ENCODE results near the gene WDR12. TPM values are rescaled to one million over a fixed set of nuclear protein-coding genes. Genes with fewer than 3 reads are reported as not detected.

WDR12 gene
- polyA plus RNA-seq, 1 of the 3 experiments (the other 2 are of a cell fraction): 21.2 TPM

- Histone ChIP-seq H3K4me3 (ENCODE audit: low read depth in 2 of 2, low read length in 1 of 2) (no peak overlapping the region), H4K20me1 (ENCODE audit: insufficient read depth) (no peaks in the 10 kb centered on the region), H3K9ac (no peak overlapping the region), H2AFZ (ENCODE audit: low read depth) (no peak overlapping the region), H3K27ac (ENCODE audit: low read depth in 2 of 2, low read length in 1 of 2) (no peak overlapping the region), H3F3A (replicated peaks; ENCODE audit: insufficient read depth) (no peaks in the 10 kb centered on the region), H3K36me3 (replicated peaks in 1 of 2; ENCODE audit: control insufficient read depth in 1 of 2, insufficient read depth in 2 of 2, low read length in 1 of 2) (peaks cover 0 to 10% of the 10 kb centered on the region in 2 experiments), H3K27me3 (ENCODE audit: insufficient read depth) (no peaks in the 10 kb centered on the region), H3K9me2 (no peaks in the 10 kb centered on the region), H3K4me2 (no peak overlapping the region), H3K79me2 (ENCODE audit: insufficient read depth) (no peaks in the 10 kb centered on the region), H3K4me1 (ENCODE audit: control insufficient read depth in 1 of 2, insufficient read depth in 2 of 2, low read depth in 1 of 2, low read length in 1 of 2) (no peaks in the 10 kb centered on the region; a peak in 1 of 4 replicates), H3K9me3 (no peaks in the 10 kb centered on the region)
- ChIA-PET POLR2A (no interaction called here), CTCF (interaction anchor here (0.9 to 1.5 kb wide), 3 partner anchors 10 to 346 kb away, joined by 3 to 5 read pairs (median 3); no protein-coding TSS in a partner anchor)
- no peak for TF ChIP-seq MEF2A (IDR thresholded peaks at IDR 0.05; ENCODE audit: borderline replicate concordance, low read depth)
- DNase-seq: no peak
- WGBS (ENCODE audit: low lambda C conversion rate): 86% methylated on average over 2 of the region's 2 CpGs
These were observed 22.5 kb upstream of the WDR12 start for GRCh38 chr2:202933958-202934357.

DNA sequence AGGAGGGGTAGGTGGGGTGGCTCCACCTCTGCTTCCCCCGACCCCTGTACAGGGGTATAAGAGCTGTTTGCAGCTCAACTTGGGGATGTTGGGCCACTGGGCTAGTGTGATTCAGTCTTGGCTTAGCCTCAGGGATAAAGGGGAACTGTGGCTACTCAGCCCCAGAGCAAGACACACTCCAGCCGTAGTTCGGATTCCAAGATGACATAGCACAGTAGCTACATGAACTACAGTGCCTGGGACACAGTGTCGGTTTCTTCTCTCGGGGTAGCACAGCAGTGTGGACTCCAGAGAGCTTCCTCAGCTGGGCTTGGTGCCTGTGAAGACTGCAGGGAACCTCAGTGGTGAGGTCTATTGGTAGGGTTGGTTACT, 21.7 kb upstream of the WDR12 start:
- Histone ChIP-seq H3K4me1 (ENCODE audit: control insufficient read depth in 1 of 2, insufficient read depth in 2 of 2, low read depth in 1 of 2, low read length in 1 of 2) (no peaks in the 10 kb centered on the region; a peak in 1 of 4 replicates), H3K79me2 (ENCODE audit: insufficient read depth) (no peaks in the 10 kb centered on the region), H3K36me3 (replicated peaks in 1 of 2; ENCODE audit: control insufficient read depth in 1 of 2, insufficient read depth in 2 of 2, low read length in 1 of 2) (peaks cover 0 to 4% of the 10 kb centered on the region in 2 experiments), H3K4me2 (no peak overlapping the region), H4K20me1 (ENCODE audit: insufficient read depth) (no peaks in the 10 kb centered on the region), H3K9me3 (no peaks in the 10 kb centered on the region), H3K27ac (ENCODE audit: low read depth in 2 of 2, low read length in 1 of 2) (no peak overlapping the region), H3K4me3 (ENCODE audit: low read depth in 2 of 2, low read length in 1 of 2) (no peak overlapping the region), H3K9me2 (no peaks in the 10 kb centered on the region), H3F3A (replicated peaks; ENCODE audit: insufficient read depth) (no peaks in the 10 kb centered on the region), H3K9ac (no peak overlapping the region), H2AFZ (ENCODE audit: low read depth) (no peak overlapping the region), H3K27me3 (ENCODE audit: insufficient read depth) (no peaks in the 10 kb centered on the region)
- WGBS (ENCODE audit: low lambda C conversion rate): 80% methylated on average over 1 of the region's 5 CpGs
- POLR2A ChIA-PET: no interaction called here
- DNase-seq: no peak
- CTCF ChIA-PET: interaction anchor here (0.9 to 1.5 kb wide), 3 partner anchors 9 to 345 kb away, joined by 3 to 5 read pairs (median 3); no protein-coding TSS in a partner anchor
- TF ChIP-seq MAX (IDR thresholded peaks at IDR 0.05; ENCODE audit: low read depth) (no peak), CHD2 (IDR thresholded peaks at IDR 0.05; ENCODE audit: low read length, partially characterized antibody) (no peak), PBX3 (IDR thresholded peaks at IDR 0.05) (no peak), YY1 (IDR thresholded peaks at IDR 0.05; ENCODE audit: low read depth) (no peak), MXI1 (IDR thresholded peaks at IDR 0.05; ENCODE audit: low read depth, low read length) (no peak), TAF1 (IDR thresholded peaks at IDR 0.05; ENCODE audit: borderline replicate concordance, low read depth, low read length) (no peak), RAD21 (IDR thresholded peaks at IDR 0.05; ENCODE audit: low read length) (no peak), SIN3A (IDR thresholded peaks at IDR 0.05; ENCODE audit: borderline replicate concordance, low read depth, low read length) (no peak), RCOR1 (IDR thresholded peaks at IDR 0.05; ENCODE audit: low read length) (no peak)
- TF ChIP-seq, protein P1, sequence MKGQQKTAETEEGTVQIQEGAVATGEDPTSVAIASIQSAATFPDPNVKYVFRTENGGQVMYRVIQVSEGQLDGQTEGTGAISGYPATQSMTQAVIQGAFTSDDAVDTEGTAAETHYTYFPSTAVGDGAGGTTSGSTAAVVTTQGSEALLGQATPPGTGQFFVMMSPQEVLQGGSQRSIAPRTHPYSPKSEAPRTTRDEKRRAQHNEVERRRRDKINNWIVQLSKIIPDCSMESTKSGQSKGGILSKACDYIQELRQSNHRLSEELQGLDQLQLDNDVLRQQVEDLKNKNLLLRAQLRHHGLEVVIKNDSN (IDR thresholded peaks at IDR 0.05; ENCODE audit: borderline replicate concordance, low read depth): no peak
